ENCODE results near the gene RBMX2. TPM values are rescaled to one million over a fixed set of nuclear protein-coding genes. Genes with fewer than 3 reads are reported as not detected.
"Not testable (repeated sequence)": the region's sequence is repeated elsewhere in the genome, so short reads cannot be mapped to it uniquely, and the experiment has no call there.

The RBMX2 gene
- total RNA-seq, 1 experiment from 2014 or later: 25.1 TPM

DNA sequence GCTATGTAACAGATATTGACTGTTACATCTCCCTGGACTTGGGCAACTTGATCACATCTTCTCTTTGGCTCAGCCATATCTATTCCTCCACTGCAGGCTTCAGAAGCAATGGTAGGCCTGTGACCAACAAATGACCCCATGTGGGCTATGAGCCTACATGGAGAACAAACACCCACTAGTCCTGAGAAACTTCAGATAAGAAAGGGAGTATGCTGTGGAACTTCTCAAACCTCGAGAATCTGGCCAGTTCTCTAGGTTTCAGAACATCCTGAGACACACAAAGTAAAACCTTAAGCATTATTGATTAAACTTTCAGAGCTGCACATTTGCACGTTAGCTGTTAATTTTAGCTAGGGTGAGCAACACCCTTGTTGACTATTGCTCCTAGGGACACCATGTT is 16.3 kb downstream of the RBMX2 start:
- no peak for DNase-seq (ENCODE audit: low read depth in 1 of 2, low spot score in 2 of 2)
- H3K4me1 ChIP-seq (replicated peaks): no peaks in the 10 kb centered on the region
- H3K9me3 ChIP-seq (replicated peaks): no peaks in the 10 kb centered on the region
- H3K27ac ChIP-seq: no peak overlapping the region
- H3K36me3 ChIP-seq: peaks cover 3% of the 10 kb centered on the region; the same call in 1 of the 2 replicates
- H3K27me3 ChIP-seq (replicated peaks): no peaks in the 10 kb centered on the region
- no peak overlapping the region for H3K4me3 ChIP-seq

DNA sequence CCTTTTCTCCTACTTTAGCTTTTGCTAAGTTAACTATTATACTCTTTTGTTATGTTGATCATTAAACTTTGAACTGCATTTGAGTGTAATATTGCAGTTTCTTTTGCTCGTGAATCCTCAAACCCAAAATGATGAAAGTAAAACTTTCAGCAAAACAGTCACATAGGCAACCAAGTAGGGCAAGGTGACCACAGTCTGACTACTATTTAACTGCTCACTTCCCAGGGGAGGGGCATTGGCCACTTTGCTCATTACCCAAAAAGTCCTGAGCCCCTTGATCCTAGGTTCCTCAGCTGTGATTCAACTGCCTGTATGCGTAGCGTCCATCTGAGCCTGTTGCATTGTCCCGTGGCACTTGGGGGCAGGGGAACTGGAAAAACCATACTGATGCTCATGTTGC is 17.0 kb downstream of the RBMX2 start:
- H3K27ac ChIP-seq: no peak overlapping the region
- H3K27me3 ChIP-seq (replicated peaks): no peaks in the 10 kb centered on the region

GRCh38 chrX:130419263-130419662 is 17.5 kb downstream of the RBMX2 start:
- Histone ChIP-seq H3K4me1 (replicated peaks) (no peaks in the 10 kb centered on the region), H3K27me3 (replicated peaks) (no peaks in the 10 kb centered on the region), H3K9me3 (replicated peaks) (no peaks in the 10 kb centered on the region), H3K27ac (no peak overlapping the region), H3K4me3 (no peak overlapping the region), H3K36me3 (no peaks in the 10 kb centered on the region; the same call in 1 of the 2 replicates)
- no peak for DNase-seq (ENCODE audit: low read depth in 1 of 2, low spot score in 2 of 2)

More for the DNA sequence above, 17.0 kb downstream of the RBMX2 start:
- no peak for DNase-seq (ENCODE audit: low read depth in 1 of 2, low spot score in 2 of 2)
- Histone ChIP-seq H3K36me3 (peaks cover 3% of the 10 kb centered on the region; the same call in 1 of the 2 replicates), H3K9me3 (replicated peaks) (no peaks in the 10 kb centered on the region), H3K4me1 (replicated peaks) (no peaks in the 10 kb centered on the region), H3K4me3 (no peak overlapping the region)

DNA sequence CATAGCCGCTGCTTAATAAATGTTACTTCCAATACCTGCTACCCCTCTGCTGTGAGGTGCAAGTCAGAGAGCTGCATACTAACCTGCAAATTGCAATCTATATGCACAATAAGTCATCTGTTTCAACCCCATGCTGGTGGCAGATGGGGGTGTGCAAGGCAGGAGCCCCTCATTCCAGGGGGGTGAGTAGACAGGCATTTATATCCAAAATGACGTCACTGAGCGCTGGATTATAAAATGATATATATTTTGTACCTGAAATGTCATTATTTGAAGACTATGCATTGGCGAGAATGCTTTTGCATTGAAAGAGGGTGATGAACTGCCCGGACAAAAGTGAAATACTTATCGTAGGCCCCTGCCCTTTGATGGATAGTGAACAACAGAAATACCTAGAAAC is 24.7 kb downstream of the RBMX2 start:
- H3K4me3 ChIP-seq: no peak overlapping the region
- no peak for DNase-seq (ENCODE audit: low read depth in 1 of 2, low spot score in 2 of 2)
- no peak overlapping the region for H3K27ac ChIP-seq
- H3K36me3 ChIP-seq: no peaks in the 10 kb centered on the region
- H3K27me3 ChIP-seq (replicated peaks): no peaks in the 10 kb centered on the region
- no peaks in the 10 kb centered on the region for H3K4me1 ChIP-seq (replicated peaks)
- H3K9me3 ChIP-seq (replicated peaks): no peaks in the 10 kb centered on the region

- H3K4me1 ChIP-seq (replicated peaks); H3K36me3 ChIP-seq; H3K4me3 ChIP-seq; H3K27ac ChIP-seq; DNase-seq (ENCODE audit: low read depth in 1 of 2, low spot score in 2 of 2); H3K9me3 ChIP-seq (replicated peaks); H3K27me3 ChIP-seq (replicated peaks): not testable (repeated sequence)
Observed at GRCh38 chrX:130429236-130429635, 27.4 kb downstream of the RBMX2 start.

DNA sequence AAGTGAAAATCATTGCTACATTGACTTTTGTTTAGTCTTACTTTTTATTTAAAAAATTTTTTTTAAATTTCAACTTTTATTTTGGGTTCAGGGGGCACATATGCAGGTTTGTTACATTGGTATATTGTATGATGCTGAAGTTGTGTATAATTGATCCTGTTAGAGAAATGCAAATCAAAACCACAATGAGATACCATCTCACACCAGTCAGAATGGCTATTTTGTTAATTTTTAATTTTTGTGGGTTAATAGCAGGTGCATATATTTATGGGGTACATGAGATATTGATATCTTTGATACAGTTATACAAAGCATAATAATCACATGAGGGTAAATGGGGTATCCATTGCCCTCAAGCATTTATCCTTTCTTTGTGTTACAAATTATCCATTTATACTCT is 34.1 kb downstream of the RBMX2 start:
- H3K27ac ChIP-seq: no peak overlapping the region
- DNase-seq (ENCODE audit: low read depth in 1 of 2, low spot score in 2 of 2): no peak
- H3K36me3 ChIP-seq: no peaks in the 10 kb centered on the region
- H3K4me1 ChIP-seq (replicated peaks): no peaks in the 10 kb centered on the region
- H3K27me3 ChIP-seq (replicated peaks): no peaks in the 10 kb centered on the region
- no peak overlapping the region for H3K4me3 ChIP-seq
- H3K9me3 ChIP-seq (replicated peaks): no peaks in the 10 kb centered on the region

DNA sequence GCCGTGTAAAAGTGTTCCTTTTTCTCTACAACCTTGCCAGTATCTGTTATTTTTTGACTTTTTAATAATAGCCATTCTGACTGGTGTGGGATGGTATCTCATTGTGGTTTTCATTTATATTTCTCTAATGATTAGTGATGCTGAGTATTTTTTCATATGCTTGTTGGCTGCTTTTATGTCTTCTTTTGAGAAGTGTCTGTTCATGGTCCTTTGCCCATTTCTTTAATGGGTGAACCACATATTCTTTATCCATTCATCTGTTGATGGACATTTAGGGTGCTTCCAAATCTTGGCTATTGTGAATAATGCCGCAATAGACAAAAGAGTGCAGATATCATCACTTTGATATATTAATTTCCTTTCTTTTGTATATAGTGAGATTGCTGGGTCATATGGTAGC is 36.2 kb downstream of the RBMX2 start:
- not testable (repeated sequence) for H3K4me1 ChIP-seq (replicated peaks); H3K9me3 ChIP-seq (replicated peaks); H3K27me3 ChIP-seq (replicated peaks); H3K36me3 ChIP-seq; H3K4me3 ChIP-seq; DNase-seq (ENCODE audit: low read depth in 1 of 2, low spot score in 2 of 2); H3K27ac ChIP-seq

DNA sequence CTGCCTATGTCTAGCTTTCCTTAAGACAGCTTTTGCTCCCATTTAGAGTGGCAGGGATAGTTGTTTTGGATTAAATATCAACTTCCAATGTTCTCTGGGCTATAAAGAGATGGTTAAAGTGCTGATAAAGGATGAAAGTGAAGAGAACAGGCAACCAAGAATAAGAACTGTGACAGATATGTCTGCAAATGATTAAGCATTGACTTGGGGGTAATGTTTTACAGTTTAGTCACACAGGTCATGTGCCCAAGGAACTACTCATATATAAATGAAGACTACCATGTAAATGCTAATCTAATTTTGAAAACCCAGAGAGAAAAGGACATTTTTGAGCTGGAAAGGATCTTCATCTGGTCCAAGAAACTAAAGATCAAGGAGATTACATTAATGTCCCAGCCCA is 42.1 kb downstream of the RBMX2 start:
- H3K4me1 ChIP-seq (replicated peaks): no peaks in the 10 kb centered on the region
- H3K36me3 ChIP-seq: no peaks in the 10 kb centered on the region
- H3K27me3 ChIP-seq (replicated peaks): no peaks in the 10 kb centered on the region
- no peak overlapping the region for H3K4me3 ChIP-seq
- H3K9me3 ChIP-seq (replicated peaks): no peaks in the 10 kb centered on the region
- no peak for DNase-seq (ENCODE audit: low read depth in 1 of 2, low spot score in 2 of 2)
- no peak overlapping the region for H3K27ac ChIP-seq

DNA sequence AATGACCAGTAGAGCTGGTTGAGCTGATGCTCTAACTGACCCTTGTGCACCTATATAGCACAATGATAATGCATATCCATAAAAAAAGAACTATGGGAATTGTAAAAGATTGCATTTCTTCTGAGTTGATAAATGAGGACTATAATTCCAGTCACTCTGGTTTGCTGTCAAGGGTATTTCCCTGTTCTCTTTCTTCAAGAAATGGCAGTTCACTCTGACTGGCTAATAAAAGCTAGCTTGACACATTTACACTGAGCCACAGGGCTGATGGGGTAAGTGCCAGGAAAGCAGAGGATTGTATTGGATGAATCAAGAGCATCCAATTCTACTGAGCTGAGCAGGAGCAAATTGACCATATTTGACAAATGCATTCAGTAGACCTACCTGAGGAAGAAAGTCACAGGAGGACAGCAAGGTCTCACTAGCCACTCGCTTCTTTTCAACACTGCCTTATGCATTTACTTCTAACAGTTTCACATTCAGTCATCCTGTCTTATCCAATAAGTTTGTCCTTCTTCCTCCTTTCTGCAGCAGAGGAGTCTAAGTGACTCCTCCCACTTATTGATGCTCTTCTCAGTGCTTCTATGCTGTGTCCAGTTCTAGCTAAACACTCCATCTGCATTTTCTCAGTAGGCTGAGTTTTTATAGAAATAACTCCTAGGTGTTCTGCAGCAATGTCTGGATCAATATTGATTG is 43.0 kb downstream of the RBMX2 start:
- Histone ChIP-seq H3K4me3 (no peak overlapping the region), H3K27me3 (replicated peaks) (no peaks in the 10 kb centered on the region), H3K36me3 (no peaks in the 10 kb centered on the region), H3K27ac (no peak overlapping the region), H3K9me3 (replicated peaks) (no peaks in the 10 kb centered on the region), H3K4me1 (replicated peaks) (no peaks in the 10 kb centered on the region)
- no peak for DNase-seq (ENCODE audit: low read depth in 1 of 2, low spot score in 2 of 2)

- Histone ChIP-seq H3K4me1 (replicated peaks) (no peaks in the 10 kb centered on the region), H3K4me3 (no peak overlapping the region), H3K27ac (no peak overlapping the region), H3K9me3 (replicated peaks) (no peaks in the 10 kb centered on the region), H3K36me3 (no peaks in the 10 kb centered on the region), H3K27me3 (replicated peaks) (no peaks in the 10 kb centered on the region)
- no peak for DNase-seq (ENCODE audit: low read depth in 1 of 2, low spot score in 2 of 2)
Observed at GRCh38 chrX:130446974-130447373, 45.2 kb downstream of the RBMX2 start.

Other genes with a start within 250 kb of the RBMX2 start
- 24.4 and 35.1 TPM in 2 replicates for gene AIFM1, start 236.1 kb upstream of the RBMX2 start, total RNA-seq (2014; rRNA removed; shearing (Covaris generic))
- 0.32 and 0.75 TPM in 2 replicates for gene RAB33A, start 230.0 kb upstream of the RBMX2 start, total RNA-seq (2014; rRNA removed; shearing (Covaris generic))
- 5.0 and 8.3 TPM in 2 replicates for gene ZNF280C, start 133.1 kb upstream of the RBMX2 start, total RNA-seq (2014; rRNA removed; shearing (Covaris generic))
- gene SLC25A14, start 62.1 kb upstream of the RBMX2 start, total RNA-seq (2014; rRNA removed; shearing (Covaris generic)): 7.5 and 14.9 TPM in 2 replicates
- not detected in 2 replicates for gene GPR119, start 16.3 kb upstream of the RBMX2 start, total RNA-seq (2014; rRNA removed; shearing (Covaris generic))

Data from SJSA1 (cell line).